Epithelial cell of prostate (primary cell): ENCODE data around the gene VAV3.

ENCODE experiments used
- DNase-seq: peaks from one replicate; pipeline ENCODE4 v3.0.0-alpha.2; 2011; ENCODE audit warnings: low read depth, low spot score
- H3K27ac ChIP-seq: fragments of 450-650 bp; 2 replicates; pipeline ENCODE4 v1.5.1; 2017; ENCODE audit warnings: mild to moderate bottlenecking

VAV3 gene

DNA sequence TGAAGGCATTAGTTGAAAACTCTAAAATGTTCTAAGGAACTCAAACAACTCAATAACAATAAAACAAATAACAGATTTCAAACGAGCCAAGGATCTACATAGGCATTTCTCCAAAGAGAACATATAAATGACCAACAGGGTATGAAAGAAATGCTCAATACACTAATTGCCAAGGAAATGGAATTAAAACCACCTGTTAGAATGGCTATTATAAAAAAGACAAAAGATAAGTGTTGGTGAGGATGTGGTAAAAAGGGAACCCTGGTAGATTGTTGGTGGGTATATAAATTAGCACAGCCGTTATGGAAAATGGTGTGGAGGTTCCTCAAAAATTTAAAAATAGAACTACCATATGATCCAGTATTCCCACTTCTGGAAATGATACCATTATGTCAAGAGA, 9.1 kb upstream of the VAV3 start:
- DNase-seq = no peak
- no peak overlapping the region for H3K27ac ChIP-seq

DNA sequence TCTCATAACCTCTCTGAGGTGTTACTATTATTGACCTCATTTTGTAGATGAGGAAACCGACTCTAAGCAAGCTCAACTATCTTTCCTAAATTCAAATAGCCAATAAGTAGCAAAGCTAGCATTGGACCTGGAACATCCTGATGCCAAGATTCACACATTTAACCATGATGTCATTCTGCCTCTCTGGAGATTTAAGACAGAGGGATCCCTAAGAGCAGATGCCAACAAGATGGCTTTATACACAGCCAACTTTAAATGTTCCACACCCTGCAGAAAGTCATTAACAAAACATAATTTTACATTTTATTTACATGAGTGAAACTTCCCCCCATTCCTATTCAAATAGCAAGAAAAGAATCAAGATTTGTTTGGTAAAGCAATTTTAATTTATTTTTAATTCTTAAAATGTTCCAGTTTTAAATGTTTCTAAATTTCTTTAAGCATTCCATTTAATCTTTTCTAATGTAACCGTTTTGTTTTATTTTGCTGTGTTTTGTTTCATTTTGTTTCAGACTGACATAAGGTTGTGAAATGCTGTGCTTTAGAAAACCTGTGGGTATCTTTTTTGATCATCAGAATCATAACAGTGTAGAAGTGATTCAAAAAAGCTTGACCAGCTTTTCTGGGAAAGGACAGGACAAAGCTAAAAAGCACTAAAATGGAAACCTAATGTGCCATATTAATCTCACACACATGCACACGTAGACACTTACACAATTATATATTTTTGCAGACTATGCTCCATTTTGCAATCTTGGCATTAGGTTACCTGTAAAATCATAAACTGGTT, 7.6 kb upstream of the VAV3 start:
- DNase-seq = no peak
- no peak overlapping the region for H3K27ac ChIP-seq

DNA sequence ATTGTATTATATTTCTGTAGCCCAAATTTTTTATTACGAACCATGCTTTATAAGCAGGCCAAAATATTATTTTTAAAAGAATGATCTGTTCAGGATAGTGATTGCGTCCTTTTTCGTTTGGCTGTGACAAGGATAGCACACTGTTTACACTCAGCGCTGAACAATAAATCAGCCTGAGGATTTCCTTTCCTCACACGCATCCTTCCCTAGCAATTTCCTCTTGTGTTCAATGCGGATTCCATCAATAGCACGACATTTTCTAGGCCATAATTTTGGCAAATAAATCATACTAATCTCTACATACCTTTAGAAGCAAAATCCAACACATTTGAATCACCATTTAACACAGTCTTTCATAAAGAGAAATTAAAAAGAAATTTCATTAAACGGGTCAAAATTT, 1.6 kb upstream of the VAV3 start:
- DNase-seq = no peak
- H3K27ac ChIP-seq = no peak overlapping the region

DNA sequence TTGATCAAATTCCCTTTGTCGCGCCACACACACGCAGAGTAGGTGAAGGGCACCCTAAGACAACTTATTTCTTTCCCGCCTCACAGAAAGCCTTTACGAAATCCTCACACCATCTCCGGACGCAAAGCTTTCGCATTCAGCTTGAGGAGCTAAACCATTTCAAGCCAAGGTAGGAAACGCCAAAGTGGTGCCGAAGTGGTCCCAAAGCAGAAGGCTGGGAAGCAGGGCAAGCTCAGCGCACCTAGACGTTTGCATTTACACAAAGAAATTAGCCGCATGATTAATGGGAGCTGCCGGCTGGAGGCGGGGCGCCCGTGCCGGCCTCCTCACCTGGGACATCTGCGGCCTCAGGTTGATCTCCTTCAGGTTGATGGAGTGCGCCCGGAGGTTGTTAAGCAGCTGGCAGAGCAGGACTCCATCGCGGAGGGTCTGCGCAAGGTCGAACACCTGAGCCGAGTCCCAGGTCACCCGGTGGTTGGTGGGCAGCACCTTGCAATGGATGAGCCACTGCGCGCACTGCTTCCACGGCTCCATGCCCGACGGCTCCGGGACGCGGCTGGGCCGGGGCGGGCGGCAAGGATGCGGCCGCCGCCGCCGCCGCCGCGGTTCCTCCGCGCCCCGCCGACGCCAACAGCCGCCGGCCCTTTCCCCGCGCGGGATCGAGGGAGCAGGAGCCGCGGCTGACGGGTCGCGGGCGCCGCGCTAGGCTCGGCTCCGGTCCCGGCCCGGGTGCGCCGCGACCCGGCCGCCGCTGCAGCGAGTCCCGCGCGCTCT, 457 bp downstream of the VAV3 start:
- no peak overlapping the region for H3K27ac ChIP-seq
- DNase-seq = no peak

DNA sequence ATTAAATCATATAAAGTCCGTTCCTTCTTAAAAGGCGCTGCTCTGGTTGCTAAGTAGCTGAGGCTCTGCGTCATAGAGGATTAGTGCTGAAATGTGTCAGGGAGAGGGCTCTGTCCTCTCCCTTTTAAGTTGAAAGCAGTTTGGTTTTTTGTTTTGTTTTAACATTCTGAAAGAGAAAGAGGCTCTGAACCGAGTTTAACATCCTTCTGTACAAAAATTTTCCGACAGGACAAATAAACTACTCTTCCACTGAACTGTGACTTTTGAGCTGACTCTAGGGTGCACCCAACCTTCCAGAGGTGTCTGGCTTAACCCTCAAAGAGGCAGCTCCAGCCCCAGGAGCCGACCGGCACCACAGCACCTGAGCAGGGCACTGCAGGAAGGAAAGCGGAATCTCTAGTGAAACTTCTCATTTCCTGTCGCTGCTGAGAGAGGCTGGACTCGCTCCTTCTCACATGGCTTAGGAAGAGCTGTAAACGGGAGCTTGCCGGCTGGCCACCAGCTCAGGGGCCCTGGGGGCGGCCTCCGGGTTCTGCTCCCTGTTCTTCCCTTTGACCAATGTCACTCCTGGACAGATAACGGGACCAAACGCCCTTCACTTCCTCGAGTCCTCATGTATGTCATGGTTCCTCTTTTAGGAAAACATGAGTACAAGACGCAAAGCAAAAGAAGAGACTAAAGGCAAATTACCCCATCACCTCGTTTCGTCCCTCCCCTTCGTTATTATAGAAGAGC, 1.2 kb downstream of the VAV3 start:
- H3K27ac ChIP-seq = no peak overlapping the region
- DNase-seq = no peak

DNA sequence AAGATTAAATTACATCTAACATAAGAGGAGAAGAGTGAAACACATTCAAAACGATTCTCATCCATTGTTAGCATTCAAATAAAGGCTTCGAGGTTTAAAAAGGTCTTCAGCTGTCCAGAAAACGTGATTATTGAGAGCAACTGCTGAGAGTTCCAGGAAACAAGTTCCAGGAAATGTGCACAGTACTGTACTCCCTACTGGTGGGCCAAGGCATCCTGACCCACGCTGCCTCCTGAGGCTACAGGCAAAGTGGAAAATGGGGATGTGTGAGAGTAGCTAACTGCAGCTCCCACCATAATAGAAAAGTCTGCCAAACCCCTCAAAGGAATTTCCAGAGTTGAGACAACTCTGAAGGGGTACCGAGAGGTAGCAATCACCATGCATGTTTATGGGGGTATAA, 2.0 kb downstream of the VAV3 start:
- no peak for DNase-seq
- H3K27ac ChIP-seq = no peak overlapping the region

DNA sequence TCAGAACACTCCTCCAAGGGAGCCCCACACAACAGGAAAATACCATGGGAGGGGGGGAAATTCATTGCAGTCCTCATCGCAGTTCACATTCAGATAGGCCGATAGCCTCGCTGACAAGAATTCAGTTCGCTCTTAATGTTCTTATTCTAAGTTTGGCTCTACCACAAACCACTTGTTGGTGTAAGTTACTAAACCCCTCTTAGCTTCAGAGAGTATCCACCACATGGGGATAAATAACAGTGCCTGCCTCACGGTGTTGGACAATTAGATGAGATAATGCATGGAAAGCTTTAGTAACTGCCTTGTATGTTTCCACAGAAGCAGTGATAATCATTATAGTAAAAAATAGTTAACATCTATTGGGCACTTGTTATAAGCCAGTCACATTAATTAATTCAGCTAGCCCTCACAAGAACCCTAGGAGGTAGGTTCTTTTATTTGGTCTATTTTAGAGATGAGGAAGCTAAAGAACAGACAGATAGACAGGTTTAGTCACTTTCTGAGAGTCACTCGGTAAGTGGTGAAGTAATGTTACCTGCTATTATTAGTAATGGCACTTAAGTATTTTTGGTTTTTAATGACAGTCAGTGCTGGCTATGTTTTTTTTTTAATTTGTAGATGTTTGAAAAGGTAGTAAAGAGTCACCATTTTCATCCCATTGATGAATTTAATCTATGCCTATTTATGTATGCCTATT, 10.1 kb downstream of the VAV3 start:
- no peak overlapping the region for H3K27ac ChIP-seq
- no peak for DNase-seq

DNA sequence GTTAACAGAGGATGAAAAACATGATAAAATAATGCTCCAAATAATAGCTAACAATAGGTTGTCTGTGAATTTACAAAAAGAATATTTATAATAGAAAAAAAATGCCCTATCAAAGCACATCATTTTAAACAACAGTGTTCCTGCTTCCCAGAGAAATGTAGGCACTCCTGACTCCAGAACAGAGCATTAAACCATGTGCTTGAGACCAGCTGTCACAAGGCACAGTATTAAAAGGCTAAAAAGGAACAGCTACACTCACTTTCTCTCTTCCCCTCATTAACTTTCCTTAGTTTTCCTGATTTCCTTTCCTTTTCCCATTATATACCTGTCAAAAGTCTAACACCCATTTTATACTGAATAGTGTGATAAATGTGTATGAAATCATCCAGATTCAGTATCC, 10.9 kb downstream of the VAV3 start:
- no peak for DNase-seq
- H3K27ac ChIP-seq = no peak overlapping the region

DNA sequence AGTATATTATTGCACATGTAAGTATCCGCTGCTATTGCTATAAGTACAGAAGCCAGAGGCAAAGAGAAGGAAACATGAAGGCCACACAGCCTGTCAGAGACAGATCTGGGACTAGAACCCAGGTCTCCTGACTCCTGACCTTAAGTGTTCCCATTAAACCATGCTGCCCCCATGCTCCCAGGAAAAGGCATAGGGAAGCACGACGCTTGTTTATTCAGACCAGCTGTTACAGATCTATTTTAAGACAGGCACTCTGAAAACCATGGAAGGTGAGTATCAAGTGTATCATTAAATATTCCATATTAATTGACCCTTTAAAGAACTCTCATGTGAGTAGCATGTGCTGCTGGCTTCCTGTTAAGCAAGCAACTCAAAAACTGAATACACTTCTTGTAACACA, 11.4 kb downstream of the VAV3 start:
- no peak for DNase-seq
- no peak overlapping the region for H3K27ac ChIP-seq

DNA sequence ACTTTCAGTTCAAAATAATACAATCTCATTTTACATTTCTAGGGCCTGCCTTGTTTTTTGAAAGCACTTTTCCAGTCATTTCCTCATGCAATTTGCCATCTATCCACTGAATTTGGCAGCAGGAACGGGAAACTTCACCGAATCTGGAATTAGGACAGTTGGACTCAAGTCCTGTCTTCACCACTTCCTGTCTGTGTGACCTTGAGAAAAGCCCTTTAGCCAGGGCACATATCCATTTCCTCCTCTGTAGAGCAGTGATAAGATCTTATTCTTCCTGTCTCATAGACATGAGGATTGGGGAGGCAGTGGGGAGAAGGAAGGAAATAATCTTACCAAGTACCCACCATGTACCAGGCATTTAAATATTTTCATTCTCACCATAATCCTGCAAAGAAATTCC, 12.0 kb downstream of the VAV3 start:
- H3K27ac ChIP-seq = no peak overlapping the region
- no peak for DNase-seq

DNA sequence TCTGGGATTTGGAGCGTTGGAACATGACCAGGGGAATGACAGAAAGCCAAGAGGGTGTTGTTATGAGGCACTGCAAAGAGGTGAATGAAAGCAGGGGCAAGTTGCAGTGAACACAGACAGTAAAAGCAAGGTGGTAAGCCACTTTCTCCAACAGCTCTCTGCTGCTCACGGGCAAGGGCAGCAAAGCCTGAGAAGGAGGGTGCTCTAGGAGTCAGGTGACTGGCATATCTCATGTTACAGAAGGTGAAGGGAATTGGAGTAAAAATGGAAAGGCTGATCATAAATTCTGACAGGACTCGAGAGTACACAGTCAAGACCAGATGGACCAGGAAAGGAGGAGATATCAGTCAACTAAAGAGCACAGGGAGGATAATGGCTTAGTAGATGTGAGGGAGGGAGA, 14.5 kb downstream of the VAV3 start:
- H3K27ac ChIP-seq = no peak overlapping the region
- DNase-seq = no peak

DNA sequence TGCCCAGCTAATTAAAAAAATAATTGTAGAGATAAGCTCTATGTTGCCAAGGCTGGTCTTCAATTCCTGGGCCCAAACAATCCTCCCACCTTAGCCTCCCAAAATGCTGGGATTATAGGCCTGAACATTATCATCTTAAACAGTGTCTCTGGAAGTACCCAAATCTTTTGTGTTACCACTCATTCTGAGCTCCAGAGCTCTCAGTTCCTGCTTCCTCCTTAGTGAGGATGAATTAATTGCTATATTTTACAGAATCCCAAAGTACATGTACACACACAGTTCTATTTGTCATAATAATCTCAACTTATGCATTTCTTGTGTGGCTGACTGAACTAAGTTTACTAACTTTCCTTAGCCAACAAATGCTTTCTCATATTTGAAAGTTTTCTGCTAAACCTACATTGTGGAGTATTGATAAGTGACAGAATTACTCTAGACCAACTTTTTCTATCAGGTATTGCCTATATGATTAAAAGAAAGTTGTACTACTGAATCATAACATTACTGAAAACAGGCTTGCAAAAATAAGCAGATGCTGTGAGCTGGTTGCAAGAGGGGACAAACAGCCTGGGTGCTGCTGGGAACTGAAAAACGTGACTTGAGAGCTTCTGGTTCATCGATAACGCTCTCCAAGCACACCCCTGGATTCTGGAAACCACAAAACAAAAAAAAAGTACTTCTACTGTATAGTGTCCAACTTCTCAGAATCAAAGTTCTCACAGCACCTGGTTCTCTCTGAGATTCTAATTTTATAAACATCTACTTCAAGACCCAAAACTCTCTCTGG, 15.3 kb downstream of the VAV3 start:
- no peak for DNase-seq
- H3K27ac ChIP-seq = no peak overlapping the region

DNA sequence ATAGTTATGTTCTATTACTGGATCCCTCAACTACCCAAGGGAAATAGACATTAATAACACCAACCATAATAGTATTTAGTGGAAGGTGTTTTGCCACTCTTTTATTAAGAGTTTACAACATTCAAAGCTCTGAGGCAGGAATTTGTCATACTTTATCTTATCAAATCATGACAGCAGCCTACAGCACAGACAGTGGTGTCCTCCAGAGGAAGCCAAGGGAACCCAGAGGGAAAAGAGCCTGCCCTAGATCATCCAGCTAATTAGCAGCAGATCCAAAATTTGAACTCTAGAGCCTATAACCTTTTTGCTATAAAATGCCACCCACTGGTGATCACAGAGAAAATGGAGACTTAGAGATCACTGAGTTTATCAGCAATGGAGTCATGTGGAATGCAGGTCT, 18.2 kb downstream of the VAV3 start:
- H3K27ac ChIP-seq = no peak overlapping the region

DNA sequence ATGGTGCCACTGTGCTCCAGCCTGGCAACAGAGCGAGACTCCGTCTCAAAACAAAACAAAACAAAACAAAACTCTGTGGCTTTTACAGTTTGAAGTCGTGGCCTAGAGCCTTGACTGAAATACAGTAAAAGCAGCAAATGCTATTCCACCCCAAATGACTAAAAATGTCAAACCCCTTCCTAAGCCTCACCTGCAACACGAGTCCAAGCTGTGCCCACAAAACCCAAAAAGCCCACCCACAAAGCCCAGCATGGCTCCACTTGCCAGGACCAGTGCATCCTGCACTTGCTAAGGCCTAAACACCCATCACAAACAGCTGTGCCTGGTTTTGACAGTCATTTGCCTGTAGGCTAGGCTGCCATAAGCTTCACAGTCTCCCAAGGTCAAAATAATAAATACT, 21.3 kb downstream of the VAV3 start:
- no peak for DNase-seq

More for the DNA sequence above, 18.2 kb downstream of the VAV3 start:
- no peak for DNase-seq

DNA sequence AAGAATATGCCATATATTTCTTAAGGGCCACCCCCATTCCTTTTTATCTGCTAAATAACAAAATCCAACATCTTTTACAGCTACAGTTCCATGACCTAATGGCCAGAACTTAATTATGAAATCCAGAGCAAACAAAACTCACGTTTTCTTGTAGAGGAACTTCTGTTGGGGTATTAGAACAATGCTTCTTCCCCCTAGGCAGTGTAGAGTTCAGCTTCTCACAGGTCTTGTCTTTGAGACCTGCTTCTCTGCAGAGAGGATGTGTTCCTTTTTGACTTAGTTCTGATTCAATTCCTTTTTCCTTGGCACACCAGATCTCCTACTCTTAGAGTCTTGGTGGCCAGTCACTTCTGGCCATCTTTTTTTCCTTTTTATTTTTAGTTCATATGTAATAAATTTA, 22.2 kb downstream of the VAV3 start:
- no peak overlapping the region for H3K27ac ChIP-seq
- DNase-seq = no peak

More for the DNA sequence above, 21.3 kb downstream of the VAV3 start:
- H3K27ac ChIP-seq = no peak overlapping the region

DNA sequence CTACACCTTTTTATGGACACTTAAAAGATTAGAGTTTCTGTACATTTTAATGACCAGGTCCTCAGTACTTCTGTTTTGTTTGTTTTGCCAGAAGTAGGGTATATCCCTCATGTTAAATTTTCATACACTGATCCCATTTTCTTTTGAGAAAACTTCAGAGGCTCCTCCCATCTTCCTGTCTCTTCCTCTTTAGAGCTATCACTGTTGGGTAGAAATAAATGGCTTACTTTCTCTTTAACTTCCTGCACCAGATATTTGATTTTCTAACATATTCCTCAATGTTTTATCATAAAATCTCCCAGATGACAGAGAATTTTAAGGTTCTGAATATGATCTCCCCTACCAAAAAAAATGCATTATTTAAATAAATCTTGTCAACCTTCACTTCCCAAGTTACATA, 23.4 kb downstream of the VAV3 start:
- DNase-seq = no peak
- H3K27ac ChIP-seq = no peak overlapping the region

DNA sequence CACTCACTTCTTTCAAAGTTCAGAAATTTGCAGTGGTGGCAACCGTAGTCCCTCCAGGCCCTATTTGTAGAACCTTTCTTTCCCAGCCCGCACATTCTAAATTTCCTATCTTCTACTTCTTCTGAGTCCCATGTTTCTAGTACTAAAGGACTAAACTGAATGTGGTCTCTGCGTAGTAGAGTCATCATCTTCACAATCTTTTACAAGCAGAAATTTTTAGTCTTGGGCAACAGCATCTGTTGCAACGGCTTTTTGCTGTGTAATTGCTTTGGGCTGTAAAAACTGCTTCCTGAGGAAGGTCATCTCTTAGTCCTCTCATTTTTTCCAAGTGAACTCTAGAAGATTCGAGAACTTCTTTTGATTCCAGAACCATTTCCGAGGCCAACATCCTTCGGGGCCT, 23.9 kb downstream of the VAV3 start:
- no peak overlapping the region for H3K27ac ChIP-seq
- no peak for DNase-seq

DNA sequence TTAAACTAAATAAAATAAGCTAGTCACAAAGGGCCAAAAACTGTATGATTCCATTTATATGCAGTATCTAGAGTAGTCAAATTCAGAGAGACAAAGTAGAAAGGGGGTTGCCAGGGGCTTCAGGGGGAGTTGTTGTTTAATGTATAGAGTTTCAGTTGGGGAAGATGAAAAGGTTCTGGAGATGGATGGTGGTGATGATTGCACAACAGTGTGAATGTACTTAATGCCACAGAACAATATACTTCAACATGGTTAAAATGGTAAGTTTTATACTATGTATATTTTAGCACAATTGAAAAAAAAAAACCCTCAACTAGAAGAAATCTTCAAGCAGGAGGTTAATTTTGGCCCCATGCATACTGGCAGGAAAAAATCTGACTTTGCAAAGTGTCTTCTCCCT, 24.3 kb downstream of the VAV3 start:
- H3K27ac ChIP-seq = no peak overlapping the region
- no peak for DNase-seq

DNA sequence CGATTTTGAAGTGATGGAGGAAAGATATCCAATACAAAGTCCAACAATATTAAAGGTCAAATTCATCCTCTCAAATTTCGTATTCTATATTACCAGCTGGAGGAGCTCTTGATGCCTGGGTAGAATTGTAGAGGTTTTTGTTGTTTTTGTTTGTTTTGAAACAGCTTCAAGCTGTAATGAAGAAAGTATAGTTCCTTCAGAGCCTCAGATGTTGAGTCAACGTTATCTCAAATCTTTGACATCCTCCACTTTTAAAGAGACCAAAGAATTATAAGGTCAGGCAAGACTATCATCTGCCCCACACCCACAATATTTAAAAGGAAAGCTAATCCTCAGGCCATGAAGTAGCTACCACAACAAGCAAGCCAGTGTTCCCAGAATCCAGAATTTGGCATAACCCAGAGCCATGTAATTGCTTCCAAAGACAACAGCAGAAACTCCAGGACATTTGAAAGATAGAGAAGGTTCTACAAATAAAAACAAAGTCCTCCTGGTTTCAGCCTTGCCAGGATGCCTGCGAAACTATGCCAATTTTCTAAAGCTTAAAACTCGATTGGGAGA, 24.9 kb downstream of the VAV3 start:
- DNase-seq = no peak
- no peak overlapping the region for H3K27ac ChIP-seq

DNA sequence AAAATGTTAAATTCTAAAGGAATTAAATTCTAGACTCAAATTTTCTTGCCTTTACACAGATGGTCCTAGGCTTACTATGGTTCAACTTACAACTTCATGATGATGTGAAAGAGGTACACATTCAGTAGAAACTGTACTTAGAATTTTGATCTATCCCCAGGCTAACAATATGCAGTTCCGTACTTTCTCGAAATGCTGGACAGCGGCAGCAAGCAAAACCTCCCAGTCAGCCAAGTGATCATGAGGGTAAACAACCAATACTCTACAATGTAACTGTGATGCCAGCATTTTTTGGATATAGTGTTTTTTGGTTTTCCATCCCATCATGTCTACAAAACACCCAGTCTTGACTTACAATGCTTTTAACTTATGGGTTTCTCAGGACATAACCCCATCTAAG, 25.7 kb downstream of the VAV3 start:
- no peak for DNase-seq

More for the DNA sequence above, 25.7 kb downstream of the VAV3 start:
- no peak overlapping the region for H3K27ac ChIP-seq
